ENCODE results near the gene PPFIBP1. TPM values are rescaled to one million over a fixed set of nuclear protein-coding genes. Genes with fewer than 3 reads are reported as not detected.

Gene PPFIBP1
- total and polyA plus RNA-seq, 2 of the 13 experiments (the other 11 are each of a cell fraction or from before 2014, with no cell fraction given) = 16.2 to 21.8 TPM

- TF ChIP-seq CEBPZ (IDR thresholded peaks at IDR 0.05; ENCODE audit: low read length) (no peak), ELF4 (CRISPR knock-in tag; IDR thresholded peaks at IDR 0.05; ENCODE audit: borderline replicate concordance) (no peak), JUND (CRISPR knock-in tag; IDR thresholded peaks at IDR 0.05) (no peak; the same call in 1 of the 2 replicates), NR2F2 (IDR thresholded peaks at IDR 0.05; ENCODE audit: borderline replicate concordance, low read depth) (no peak), NCOR1 (IDR thresholded peaks at IDR 0.05; ENCODE audit: borderline replicate concordance, low read length) (no peak), ZNF746 (CRISPR knock-in tag; IDR thresholded peaks at IDR 0.05) (0 out of 2 replicates have a peak, but pooled peaks have one; percentile 60), KDM2A (CRISPR knock-in tag; IDR thresholded peaks at IDR 0.05; ENCODE audit: borderline replicate concordance, low read depth) (peak; percentile 96), YEATS2 (CRISPR knock-in tag; IDR thresholded peaks at IDR 0.05; ENCODE audit: borderline replicate concordance) (peak; percentile 87; the same call in 1 of the 2 replicates), ZNF616 (CRISPR knock-in tag; IDR thresholded peaks at IDR 0.05; ENCODE audit: low read depth) (peak; percentile 75), ZNF772 (CRISPR knock-in tag; IDR thresholded peaks at IDR 0.05) (peak; percentile 74; the same call in 1 of the 2 replicates), SIX4 (CRISPR knock-in tag; IDR thresholded peaks at IDR 0.05) (peak; percentile 75), IRF9 (CRISPR knock-in tag; IDR thresholded peaks at IDR 0.05; ENCODE audit: borderline replicate concordance) (peak; percentile 96), ZNF33A (CRISPR knock-in tag; IDR thresholded peaks at IDR 0.05; ENCODE audit: borderline replicate concordance) (peak; percentile 89), HMG20B (CRISPR knock-in tag; conservative IDR thresholded peaks at IDR 0.05) (no peak; the same call in 1 of the 2 replicates), HNRNPLL (IDR thresholded peaks at IDR 0.05; ENCODE audit: low read depth, low read length, poor library complexity, severe bottlenecking) (peak; percentile 83), HMGA1 (CRISPR knock-in tag; conservative IDR thresholded peaks at IDR 0.05) (no peak), SALL2 (CRISPR knock-in tag; IDR thresholded peaks at IDR 0.05) (peak; percentile 97), STAG1 (CRISPR knock-in tag; IDR thresholded peaks at IDR 0.05) (no peak; the same call in 1 of the 2 replicates), FIP1L1 (IDR thresholded peaks at IDR 0.05; ENCODE audit: borderline replicate concordance, insufficient read depth, low read depth, low read length) (peak; percentile 39; the same call in 1 of the 2 replicates), ZNF720 (CRISPR knock-in tag; IDR thresholded peaks at IDR 0.05) (no peak), MED13 (CRISPR knock-in tag; IDR thresholded peaks at IDR 0.05) (peak; percentile 88; the same call in 1 of the 2 replicates), RAD51 (IDR thresholded peaks at IDR 0.05; ENCODE audit: borderline replicate concordance) (no peak), ATF7 (IDR thresholded peaks at IDR 0.05) (no peak), ATF7 (CRISPR knock-in tag; IDR thresholded peaks at IDR 0.05) (peak; percentile 68; the same call in 1 of the 2 replicates), SP5 (CRISPR knock-in tag; IDR thresholded peaks at IDR 0.05; ENCODE audit: borderline replicate concordance, low read depth) (peak; percentile 71), IRX3 (CRISPR knock-in tag; IDR thresholded peaks at IDR 0.05; ENCODE audit: borderline replicate concordance, low read depth) (peak; percentile 30; the same call in 1 of the 2 replicates), RARG (CRISPR knock-in tag; IDR thresholded peaks at IDR 0.05; ENCODE audit: low read depth) (0 out of 2 replicates have a peak, but pooled peaks have one; percentile 69)
Measured at GRCh38 chr12:27710592-27711316, 186.7 kb downstream of the PPFIBP1 start, which contains the start of gene MRPS35 (continued).
